Measurements from ENCODE around the gene VPS8.

The VPS8 gene

GRCh38 chr3:184812662-184813042 lies 686 bp downstream of the VPS8 start:
- peak; percentile 41 for DNase-seq

DNA sequence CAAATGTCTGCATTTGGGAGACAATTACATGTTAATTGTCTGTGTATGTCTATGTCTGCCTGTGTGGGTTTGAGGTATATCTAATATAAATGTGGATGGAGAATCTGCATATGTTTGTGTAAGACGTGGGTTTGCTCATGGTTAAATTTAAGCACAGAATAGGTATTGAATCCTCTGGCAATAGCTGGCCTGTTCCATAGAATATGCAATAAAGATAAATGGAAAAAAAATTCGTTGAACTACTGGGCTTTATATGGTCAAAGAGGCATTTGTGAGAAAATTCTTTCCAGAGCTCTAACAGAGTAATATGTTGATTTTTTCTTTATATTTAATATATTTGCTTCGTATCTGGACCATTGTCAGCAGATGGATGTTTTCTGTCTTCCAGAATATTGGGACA lies 1.4 kb downstream of the VPS8 start:
- no peak for DNase-seq

DNA sequence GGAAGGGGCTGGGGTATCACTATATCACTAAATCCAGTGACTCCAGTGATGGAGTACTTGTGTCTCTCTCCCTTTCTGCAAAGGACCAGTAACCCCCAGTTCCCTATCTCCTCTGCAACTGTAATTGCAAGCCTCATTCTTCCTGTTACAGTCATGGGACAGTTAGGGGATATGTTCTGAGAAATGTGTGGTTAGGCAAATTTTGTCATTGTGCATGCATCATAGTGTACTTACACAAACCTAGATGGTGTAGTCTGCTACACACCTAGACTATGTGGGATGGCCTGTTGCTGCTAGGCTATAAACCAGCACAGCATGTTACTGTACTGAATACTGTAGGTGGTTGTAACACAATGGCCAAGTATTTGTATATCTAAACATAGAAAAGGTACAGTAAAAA lies 2.2 kb downstream of the VPS8 start:
- no peak for DNase-seq

- no peak for DNase-seq
Measured at GRCh38 chr3:184815046-184815930, 3.3 kb downstream of the VPS8 start.

GRCh38 chr3:184816614-184817013 lies 4.6 kb downstream of the VPS8 start:
- DNase-seq = no peak

GRCh38 chr3:184820525-184820924 lies 8.6 kb downstream of the VPS8 start:
- DNase-seq = no peak

- DNase-seq = no peak
Measured at GRCh38 chr3:184821034-184821433, 9.1 kb downstream of the VPS8 start.

DNA sequence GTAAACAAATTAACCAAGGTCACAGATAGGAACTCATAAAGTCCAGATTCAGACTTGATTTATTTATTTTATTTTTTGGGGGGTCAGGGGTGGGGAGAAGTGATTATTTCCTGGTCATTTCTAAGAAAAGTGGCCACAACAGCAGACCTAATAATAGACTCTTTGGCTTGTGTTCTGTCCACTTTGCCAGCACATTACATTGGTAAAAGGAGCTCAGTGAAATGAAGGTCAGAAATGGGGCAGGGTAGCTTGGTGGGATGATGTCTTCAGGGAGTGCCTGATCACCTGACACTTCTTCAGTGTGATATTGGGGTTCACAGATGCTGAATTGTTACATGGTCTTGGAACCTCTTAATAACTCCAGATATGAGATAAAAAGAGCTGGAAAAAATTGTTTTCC lies 10.1 kb downstream of the VPS8 start:
- no peak for DNase-seq

DNA sequence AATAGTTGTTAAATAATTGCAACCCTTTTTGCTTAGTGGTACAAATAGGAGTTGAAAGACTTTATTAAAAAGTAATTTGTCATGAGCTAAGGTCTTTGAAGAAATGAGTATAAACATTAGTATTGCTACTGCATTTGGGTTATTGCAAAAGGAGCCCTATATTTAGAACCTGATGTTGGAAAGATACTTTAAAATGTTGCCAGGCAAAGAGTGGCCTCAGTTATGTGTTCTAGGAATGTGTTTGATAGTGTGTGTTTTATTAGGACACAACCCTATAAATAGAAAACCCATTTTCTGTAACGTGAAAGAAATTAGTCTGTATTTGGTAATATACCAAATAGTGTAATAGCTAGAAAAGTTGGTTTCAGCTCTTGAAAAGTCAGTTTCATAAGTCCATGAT lies 10.7 kb downstream of the VPS8 start:
- no peak for DNase-seq

DNA sequence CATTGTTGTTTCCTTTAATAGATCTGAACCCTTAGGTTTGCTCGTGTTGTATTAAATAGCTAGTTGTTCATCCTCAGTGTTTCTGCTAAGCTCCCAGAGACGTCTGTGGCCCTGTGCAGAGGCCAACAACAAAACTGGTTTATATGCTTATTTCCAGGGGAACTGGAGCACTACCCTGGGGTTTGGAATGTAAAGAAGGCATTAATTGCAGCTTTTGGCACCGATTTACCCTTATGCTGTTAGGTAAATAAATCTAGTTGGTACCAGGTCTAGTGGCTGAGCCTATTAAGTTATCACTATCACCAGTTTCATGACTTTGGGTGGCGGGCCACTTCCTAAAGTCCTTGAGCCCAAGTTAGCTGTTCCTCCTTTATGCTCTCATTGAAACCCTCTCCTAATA lies 12.0 kb downstream of the VPS8 start:
- no peak for DNase-seq

DNA sequence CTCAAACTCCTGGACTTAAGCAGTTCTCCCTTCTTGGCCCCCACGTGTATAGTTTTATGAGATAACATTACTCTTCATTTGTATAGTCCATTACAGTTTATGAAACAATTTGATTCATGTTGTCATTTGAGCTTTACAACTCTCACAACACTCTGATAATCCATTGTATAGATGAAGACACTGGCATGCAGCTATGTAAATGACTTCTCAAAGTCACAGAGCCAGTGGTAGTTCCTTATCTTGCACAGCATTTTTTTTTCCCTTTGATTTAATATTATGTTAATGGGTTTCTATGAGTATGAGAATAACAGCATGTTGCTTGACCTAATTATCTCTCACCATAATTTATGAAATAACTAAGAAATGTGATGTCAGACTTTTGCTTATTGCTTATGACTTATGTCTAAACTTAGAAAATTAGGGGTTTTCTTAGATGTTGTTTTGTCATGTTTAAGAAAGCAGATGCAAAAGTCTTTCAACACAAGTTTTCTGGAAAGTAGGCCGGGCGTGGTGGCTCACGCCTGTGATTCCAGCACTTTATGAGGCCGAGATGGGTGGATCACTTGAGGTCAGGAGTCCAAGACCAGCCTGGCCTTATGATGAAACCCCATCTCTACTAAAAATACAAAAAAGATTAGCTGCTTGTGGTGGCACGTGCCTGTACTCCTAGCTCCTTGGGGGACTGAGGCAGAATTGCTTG lies 13.3 kb downstream of the VPS8 start:
- no peak for DNase-seq

DNA sequence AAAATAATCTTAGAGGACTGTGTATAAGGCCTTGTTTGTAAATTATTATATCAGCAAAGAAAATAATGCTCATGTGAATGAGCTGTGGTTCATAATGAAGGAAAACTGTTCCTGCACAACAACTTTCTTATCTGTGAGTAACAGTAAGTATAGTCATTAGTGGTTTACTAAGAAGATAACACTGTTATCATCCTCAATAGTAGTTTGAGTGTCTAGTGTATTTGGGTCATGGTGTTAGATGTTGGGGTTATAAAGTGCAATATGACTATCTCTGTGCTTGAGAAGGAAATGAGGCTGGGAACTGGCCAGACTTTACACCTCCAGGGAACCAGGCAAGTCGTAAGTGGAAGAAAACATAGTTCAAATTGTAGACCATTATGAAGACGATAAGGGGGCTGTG lies 15.6 kb downstream of the VPS8 start:
- no peak for DNase-seq

DNA sequence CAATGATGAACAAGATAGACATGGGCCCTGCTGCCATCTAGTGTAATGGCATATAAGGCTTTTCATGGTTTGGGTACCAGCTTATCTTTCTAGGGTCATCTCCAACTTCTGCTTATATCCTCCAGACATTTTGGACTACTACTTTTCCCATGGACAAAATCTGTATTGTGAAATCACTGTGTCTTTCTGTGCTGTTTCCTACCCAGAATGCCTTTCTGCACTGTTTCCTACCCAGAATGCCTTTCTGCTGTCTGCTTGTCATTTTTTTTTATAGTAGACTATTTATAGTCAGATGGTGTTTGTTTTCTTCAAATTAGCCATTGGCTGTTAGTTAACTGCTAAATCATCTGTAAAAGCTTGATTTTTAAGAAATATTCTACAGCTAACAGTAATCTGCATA lies 20.1 kb downstream of the VPS8 start:
- no peak for DNase-seq

DNA sequence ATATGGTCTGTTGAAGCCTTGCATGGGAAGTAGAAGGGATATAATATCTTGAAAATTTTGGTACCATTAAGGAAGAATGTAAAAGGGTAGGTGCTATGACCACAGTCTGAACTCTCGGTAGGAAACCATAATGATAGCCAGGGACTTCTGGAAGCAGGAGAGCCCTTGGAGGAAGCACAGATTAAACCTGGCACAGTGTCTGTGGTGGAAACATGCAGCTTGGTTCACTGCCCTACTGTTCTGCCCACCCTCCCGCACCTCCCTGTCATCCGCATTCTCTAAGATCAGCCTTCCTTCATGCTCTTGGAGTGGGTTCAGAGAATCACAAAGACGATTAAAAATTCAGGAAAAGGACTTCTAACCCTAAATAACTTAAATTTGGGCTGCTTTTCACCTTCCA lies 20.9 kb downstream of the VPS8 start:
- no peak for DNase-seq

DNA sequence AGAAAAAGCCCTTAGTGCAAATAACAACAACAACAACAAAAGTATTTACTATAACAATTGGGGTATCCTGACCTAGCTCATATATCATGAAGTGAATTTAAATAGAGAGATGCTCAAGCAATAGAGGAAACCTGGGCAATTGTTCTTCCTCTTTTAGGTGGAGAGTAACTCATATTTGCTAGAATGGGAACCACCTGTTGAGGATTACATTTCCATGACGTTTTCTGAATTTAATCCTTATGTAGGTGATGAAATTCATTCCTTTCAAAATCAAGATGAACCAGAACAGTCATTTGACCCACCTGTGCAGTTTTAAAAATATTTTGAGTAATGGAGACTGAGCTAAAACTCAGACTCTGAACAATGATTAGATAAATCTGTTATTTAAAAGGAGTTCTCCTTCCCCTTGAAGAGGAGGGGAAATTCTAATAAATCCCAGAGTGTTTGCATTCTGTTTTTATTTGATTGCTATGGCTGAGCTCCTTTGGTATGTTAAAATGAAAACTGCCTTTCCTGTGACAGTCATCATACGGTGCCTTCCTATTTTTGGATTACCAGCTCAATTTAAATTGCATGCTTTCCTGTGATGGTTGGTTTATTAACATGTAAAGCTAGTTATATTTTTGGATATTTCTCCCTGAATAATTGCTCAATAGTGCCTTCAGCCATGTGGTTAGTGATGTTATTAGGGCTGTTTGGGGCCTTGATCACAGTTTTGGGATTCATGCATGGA lies 24.3 kb downstream of the VPS8 start:
- DNase-seq = no peak

- no peak for DNase-seq
Measured at GRCh38 chr3:184842433-184842832, 30.5 kb downstream of the VPS8 start.

- no peak for DNase-seq
Measured at GRCh38 chr3:184845819-184846218, 33.9 kb downstream of the VPS8 start.

DNA sequence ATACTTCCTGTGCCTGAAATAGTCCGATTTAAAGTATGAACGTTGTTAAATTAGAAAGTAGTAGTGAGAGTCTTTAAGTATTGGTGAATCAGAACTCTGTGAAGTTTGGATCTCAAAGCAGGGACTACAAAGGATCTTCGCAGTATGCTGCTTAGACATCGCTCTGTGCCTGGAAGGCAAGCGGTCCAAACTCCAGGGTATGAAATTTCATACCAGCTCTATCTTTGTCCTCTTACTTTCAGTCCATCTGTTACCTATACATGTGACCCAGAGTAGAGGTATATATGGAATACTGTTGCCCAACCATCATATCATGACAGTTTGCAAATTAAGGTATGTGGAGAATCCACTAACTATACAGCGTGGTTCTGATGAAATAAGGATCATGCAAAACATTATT lies 34.5 kb downstream of the VPS8 start:
- DNase-seq = no peak

DNA sequence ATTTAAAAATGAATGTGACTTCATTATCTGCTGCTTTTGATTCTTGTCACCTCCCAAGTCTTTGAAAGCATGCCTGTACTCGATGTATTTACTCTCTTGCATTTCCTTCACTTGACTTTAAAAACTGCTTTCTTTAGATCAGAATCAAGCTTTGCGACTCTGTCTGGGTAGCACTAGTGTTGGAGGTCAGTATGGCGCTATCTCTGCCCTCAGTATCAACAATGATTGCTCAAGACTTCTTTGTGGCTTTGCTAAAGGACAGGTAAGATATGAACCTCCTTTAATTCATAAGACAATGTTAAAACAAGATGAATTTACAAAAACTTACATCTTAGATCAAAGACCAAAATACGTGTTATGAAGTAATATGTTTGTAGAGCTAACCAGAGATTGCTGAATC lies 37.0 kb downstream of the VPS8 start:
- no peak for DNase-seq

DNA sequence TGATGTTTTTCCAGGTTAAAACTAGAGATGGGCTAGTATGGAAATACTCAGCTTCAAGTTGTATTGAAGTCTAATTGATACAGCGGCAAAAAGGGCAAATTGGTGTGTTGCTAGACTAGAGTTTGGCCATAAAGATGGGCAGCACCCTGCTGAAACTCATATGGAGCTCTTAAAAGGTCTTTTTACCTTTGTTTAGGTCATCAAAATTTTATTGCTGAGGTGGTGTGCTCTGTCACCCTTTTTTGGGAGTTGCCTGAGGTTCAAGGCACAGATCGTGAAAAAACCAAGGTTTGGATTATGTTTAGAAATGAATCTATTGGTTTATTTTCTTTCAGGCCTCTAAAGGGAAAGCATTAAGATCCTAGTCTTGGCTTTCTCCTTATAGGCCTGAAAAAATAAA lies 38.2 kb downstream of the VPS8 start:
- no peak for DNase-seq

- no peak for DNase-seq
Measured at GRCh38 chr3:184857099-184857498, 45.1 kb downstream of the VPS8 start.

DNA sequence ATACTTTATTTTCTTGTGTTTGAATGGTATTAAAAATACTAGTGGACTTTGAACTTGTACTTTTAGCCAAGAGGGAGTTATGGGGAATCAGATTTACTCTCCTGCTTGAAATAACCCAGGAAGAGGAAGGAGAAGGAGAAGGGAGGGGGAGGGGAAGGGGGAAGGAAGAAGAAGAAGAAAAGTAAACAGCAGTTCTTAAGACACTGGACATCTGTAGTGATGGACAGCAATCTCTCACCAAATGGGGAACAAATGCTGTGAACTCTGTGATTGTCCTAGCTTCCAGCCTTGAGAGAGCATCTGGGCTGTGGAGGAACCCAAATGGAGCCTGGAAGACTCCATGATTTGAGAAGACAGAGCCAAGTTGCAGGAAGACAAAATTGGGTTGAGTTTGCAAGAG lies 52.0 kb downstream of the VPS8 start:
- DNase-seq = no peak

- no peak for DNase-seq
Measured at GRCh38 chr3:184868477-184868876, 56.5 kb downstream of the VPS8 start.

DNA sequence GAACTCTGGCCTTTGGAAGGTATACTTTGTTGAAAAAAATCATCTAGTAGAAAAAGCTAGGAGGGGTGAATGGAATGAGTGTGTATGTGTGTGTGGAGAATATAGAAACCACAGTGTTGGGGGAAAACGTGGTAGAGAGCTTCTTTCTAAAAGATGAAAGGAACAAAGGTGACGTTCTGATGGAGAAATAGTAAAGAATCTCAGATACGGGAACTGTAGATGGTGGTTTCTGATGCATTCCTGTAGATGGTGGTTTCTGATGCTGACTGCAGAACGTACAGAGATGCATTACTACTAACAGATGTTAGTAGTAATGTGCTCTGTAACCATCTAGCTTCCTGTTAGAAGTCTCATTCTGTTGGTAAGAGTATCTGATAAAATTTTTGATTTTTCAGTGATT lies 60.2 kb downstream of the VPS8 start:
- DNase-seq = no peak
